HEK293 (cell line): Measurements from ENCODE around the gene C2orf69.

Experiments used
- AEBP2 ChIP-seq: fragments of 450-650 bp; formaldehyde crosslinking; IDR thresholded peaks from 2 replicates; pipeline ENCODE4 v1.5.1; 2016; ENCODE audit warnings: missing biosample characterization, missing genetic modification characterization, borderline replicate concordance
- CTCF ChIP-seq: fragments of 450-650 bp; formaldehyde crosslinking; IDR thresholded peaks from 2 replicates; pipeline ENCODE4 v1.5.1; 2016; ENCODE audit warnings: missing biosample characterization, missing genetic modification characterization
- EGR2 ChIP-seq: fragments of 450-650 bp; formaldehyde crosslinking; IDR thresholded peaks from 2 replicates; pipeline ENCODE4 v1.5.1; 2016; ENCODE audit warnings: low read depth, missing biosample characterization, missing genetic modification characterization
- GLI2 ChIP-seq: fragments of 450-650 bp; formaldehyde crosslinking; IDR thresholded peaks from 2 replicates; pipeline ENCODE4; 2017; ENCODE audit warnings: missing biosample characterization, missing genetic modification characterization, low read depth, borderline replicate concordance
- HOXC10 ChIP-seq: sonication (generic); formaldehyde crosslinking; IDR thresholded peaks from 2 replicates; pipeline ENCODE4 v1.8.1; 2023; ENCODE audit warnings: mild to moderate bottlenecking, missing genetic modification reagents
- KLF1 ChIP-seq: fragments of 450-650 bp; formaldehyde crosslinking; IDR thresholded peaks from 2 replicates; pipeline ENCODE4 v1.5.1; 2016; ENCODE audit warnings: missing biosample characterization, missing genetic modification characterization
- KLF8 ChIP-seq: fragments of 450-650 bp; formaldehyde crosslinking; IDR thresholded peaks from 2 replicates; pipeline ENCODE4 v1.5.1; 2016; ENCODE audit warnings: missing biosample characterization, missing genetic modification characterization
- RBAK ChIP-seq: fragments of 450-650 bp; formaldehyde crosslinking; IDR thresholded peaks from 2 replicates; pipeline ENCODE4 v1.5.1; 2016; ENCODE audit warnings: missing biosample characterization, missing genetic modification characterization
- SCRT1 ChIP-seq: fragments of 450-650 bp; formaldehyde crosslinking; IDR thresholded peaks from 2 replicates; pipeline ENCODE4 v1.5.1; 2016; ENCODE audit warnings: missing biosample characterization, missing genetic modification characterization, borderline replicate concordance
- SP2 ChIP-seq: fragments of 450-650 bp; formaldehyde crosslinking; IDR thresholded peaks from 2 replicates; pipeline ENCODE4 v1.5.1; 2016; ENCODE audit warnings: missing biosample characterization, missing genetic modification characterization
- ZBTB10 ChIP-seq: fragments of 450-650 bp; formaldehyde crosslinking; IDR thresholded peaks from 2 replicates; pipeline ENCODE4 v1.5.1; 2016; ENCODE audit warnings: missing biosample characterization, missing genetic modification characterization
- ZBTB48 ChIP-seq: fragments of 450-650 bp; formaldehyde crosslinking; IDR thresholded peaks from 2 replicates; pipeline ENCODE4 v1.5.1; 2016; ENCODE audit warnings: missing biosample characterization, missing genetic modification characterization
- ZFP3 ChIP-seq: fragments of 450-650 bp; formaldehyde crosslinking; IDR thresholded peaks from 2 replicates; pipeline ENCODE4 v1.5.1; 2016; ENCODE audit warnings: low read depth, missing biosample characterization, missing genetic modification characterization
- ZIC2 ChIP-seq: fragments of 450-650 bp; formaldehyde crosslinking; IDR thresholded peaks from 2 replicates; pipeline ENCODE4 v1.5.1; 2016; ENCODE audit warnings: missing biosample characterization, missing genetic modification characterization
- ZNF10 ChIP-seq: fragments of 450-650 bp; formaldehyde crosslinking; IDR thresholded peaks from 2 replicates; pipeline ENCODE4 v1.5.1; 2017; ENCODE audit warnings: missing biosample characterization, missing genetic modification characterization
- ZNF121 ChIP-seq: fragments of 450-650 bp; formaldehyde crosslinking; IDR thresholded peaks from 2 replicates; pipeline ENCODE4 v1.5.1; 2016; ENCODE audit warnings: missing biosample characterization, missing genetic modification characterization
- ZNF133 ChIP-seq: fragments of 450-650 bp; formaldehyde crosslinking; IDR thresholded peaks from 2 replicates; pipeline ENCODE4 v1.5.1; 2016; ENCODE audit warnings: missing biosample characterization, missing genetic modification characterization
- ZNF155 ChIP-seq: fragments of 450-650 bp; formaldehyde crosslinking; IDR thresholded peaks from 2 replicates; pipeline ENCODE4 v1.5.1; 2016; ENCODE audit warnings: missing biosample characterization, missing genetic modification characterization
- ZNF169 ChIP-seq: fragments of 450-650 bp; formaldehyde crosslinking; IDR thresholded peaks from 2 replicates; pipeline ENCODE4 v1.5.1; 2016; ENCODE audit warnings: missing biosample characterization, missing genetic modification characterization
- ZNF223 ChIP-seq: fragments of 450-650 bp; formaldehyde crosslinking; IDR thresholded peaks from 2 replicates; pipeline ENCODE4 v1.5.1; 2016; ENCODE audit warnings: missing biosample characterization, missing genetic modification characterization
- ZNF248 ChIP-seq: fragments of 450-650 bp; formaldehyde crosslinking; IDR thresholded peaks from 2 replicates; pipeline ENCODE4 v1.5.1; 2017; ENCODE audit warnings: missing biosample characterization, missing genetic modification characterization
- ZNF302 ChIP-seq: fragments of 450-650 bp; formaldehyde crosslinking; IDR thresholded peaks from 2 replicates; pipeline ENCODE4 v1.5.1; 2016; ENCODE audit warnings: missing biosample characterization, missing genetic modification characterization, low read depth
- ZNF350 ChIP-seq: fragments of 450-650 bp; formaldehyde crosslinking; IDR thresholded peaks from 2 replicates; pipeline ENCODE4 v1.5.0; 2017; ENCODE audit warnings: missing biosample characterization, mild to moderate bottlenecking, missing genetic modification characterization
- ZNF366 ChIP-seq: fragments of 450-650 bp; formaldehyde crosslinking; conservative IDR thresholded peaks from 2 replicates; pipeline ENCODE4 v1.5.1; 2016; ENCODE audit warnings: missing biosample characterization, missing genetic modification characterization
- ZNF394 ChIP-seq: fragments of 450-650 bp; formaldehyde crosslinking; IDR thresholded peaks from 2 replicates; pipeline ENCODE4 v1.5.1; 2016; ENCODE audit warnings: missing biosample characterization, missing genetic modification characterization, mild to moderate bottlenecking, moderate library complexity, borderline replicate concordance
- ZNF416 ChIP-seq: fragments of 450-650 bp; formaldehyde crosslinking; IDR thresholded peaks from 2 replicates; pipeline ENCODE4 v1.5.1; 2016; ENCODE audit warnings: missing biosample characterization, missing genetic modification characterization
- ZNF426 ChIP-seq: fragments of 450-650 bp; formaldehyde crosslinking; IDR thresholded peaks from 2 replicates; pipeline ENCODE4 v1.5.1; 2017; ENCODE audit warnings: missing biosample characterization, missing genetic modification characterization, mild to moderate bottlenecking, inconsistent platforms, moderate library complexity
- ZNF488 ChIP-seq: fragments of 450-650 bp; formaldehyde crosslinking; IDR thresholded peaks from 2 replicates; pipeline ENCODE4 v1.5.1; 2016; ENCODE audit warnings: missing biosample characterization, missing genetic modification characterization
- ZNF501 ChIP-seq: fragments of 450-650 bp; formaldehyde crosslinking; IDR thresholded peaks from 2 replicates; pipeline ENCODE4 v1.5.1; 2016; ENCODE audit warnings: missing biosample characterization, missing genetic modification characterization
- ZNF521 ChIP-seq: fragments of 450-650 bp; formaldehyde crosslinking; IDR thresholded peaks from 2 replicates; pipeline ENCODE4 v1.5.1; 2017; ENCODE audit warnings: missing biosample characterization, mild to moderate bottlenecking, missing genetic modification characterization
- ZNF558 ChIP-seq: fragments of 450-650 bp; formaldehyde crosslinking; IDR thresholded peaks from 2 replicates; pipeline ENCODE4 v1.5.1; 2016; ENCODE audit warnings: missing biosample characterization, missing genetic modification characterization
- ZNF645 ChIP-seq: fragments of 450-650 bp; formaldehyde crosslinking; IDR thresholded peaks from 2 replicates; pipeline ENCODE4; 2016; ENCODE audit warnings: missing biosample characterization, missing genetic modification characterization
- ZNF777 ChIP-seq: fragments of 450-650 bp; formaldehyde crosslinking; IDR thresholded peaks from 2 replicates; pipeline ENCODE4 v1.5.1; 2017; ENCODE audit warnings: missing biosample characterization, missing genetic modification characterization, borderline replicate concordance

The C2orf69 gene

GRCh38 chr2:199955339-199956061, 44.4 kb downstream of the C2orf69 start, which contains the start of the genes MAIP1 and TYW5 (continued):
- TF ChIP-seq SP2 (tag by site-specific recombination), result peak; percentile 45
- TF ChIP-seq ZNF501, result peak; percentile 95
- TF ChIP-seq CTCF (tag by site-specific recombination), result peak; percentile 82; the same call in 1 of the 2 replicates
- TF ChIP-seq ZNF350 (tag by site-specific recombination), result no peak
- no peak for TF ChIP-seq ZNF521 (tag by site-specific recombination)
- TF ChIP-seq ZNF10 (tag by site-specific recombination), result peak; percentile 12; the same call in 1 of the 2 replicates
- no peak for TF ChIP-seq AEBP2 (tag by site-specific recombination)
- TF ChIP-seq ZNF223 (tag by site-specific recombination), result 0 out of 2 replicates have a peak, but pooled peaks have one; percentile 32
- no peak for TF ChIP-seq ZNF366 (tag by site-specific recombination)
- no peak for TF ChIP-seq ZNF169 (tag by site-specific recombination)
- TF ChIP-seq KLF1 (tag by site-specific recombination), result no peak
- TF ChIP-seq ZFP3, result no peak
- TF ChIP-seq ZIC2 (tag by site-specific recombination), result peak; percentile 53
- TF ChIP-seq ZNF558 (tag by site-specific recombination), result 0 out of 2 replicates have a peak, but pooled peaks have one; percentile 14
- TF ChIP-seq ZBTB48 (tag by site-specific recombination), result no peak
- 0 out of 2 replicates have a peak, but pooled peaks have one; percentile 89 for TF ChIP-seq HOXC10 (CRISPR knock-in tag)
- no peak for TF ChIP-seq ZNF416 (tag by site-specific recombination)
- TF ChIP-seq KLF8, result peak; percentile 75
- peak; percentile 99 for TF ChIP-seq SCRT1 (tag by site-specific recombination)
- TF ChIP-seq GLI2 (tag by site-specific recombination), result no peak
- no peak for TF ChIP-seq ZNF645
- peak; percentile 69 for TF ChIP-seq ZNF121 (tag by site-specific recombination)
- TF ChIP-seq ZNF302 (tag by site-specific recombination), result no peak
- TF ChIP-seq ZNF777, result 0 out of 2 replicates have a peak, but pooled peaks have one; percentile 46
- TF ChIP-seq ZNF133 (tag by site-specific recombination), result 0 out of 2 replicates have a peak, but pooled peaks have one; percentile 35
- peak; percentile 77 for TF ChIP-seq ZNF394 (tag by site-specific recombination)
- peak; percentile 61 for TF ChIP-seq ZBTB10 (tag by site-specific recombination)
- TF ChIP-seq EGR2 (tag by site-specific recombination), result no peak
- TF ChIP-seq ZNF488 (tag by site-specific recombination), result no peak
- TF ChIP-seq RBAK (tag by site-specific recombination), result no peak
- no peak for TF ChIP-seq ZNF426 (tag by site-specific recombination)
- TF ChIP-seq ZNF248 (tag by site-specific recombination), result no peak
- TF ChIP-seq ZNF155 (tag by site-specific recombination), result no peak
